ENCODE data around the gene TMEM186. TPM values are rescaled to one million over a fixed set of nuclear protein-coding genes. Genes with fewer than 3 reads are reported as not detected.

TMEM186 gene
- total and polyA plus RNA-seq, 9 of the 15 experiments (the other 6 are each of a cell fraction or from before 2014, with no cell fraction given): 10.1 to 33.4 (median 16.4) TPM

DNA sequence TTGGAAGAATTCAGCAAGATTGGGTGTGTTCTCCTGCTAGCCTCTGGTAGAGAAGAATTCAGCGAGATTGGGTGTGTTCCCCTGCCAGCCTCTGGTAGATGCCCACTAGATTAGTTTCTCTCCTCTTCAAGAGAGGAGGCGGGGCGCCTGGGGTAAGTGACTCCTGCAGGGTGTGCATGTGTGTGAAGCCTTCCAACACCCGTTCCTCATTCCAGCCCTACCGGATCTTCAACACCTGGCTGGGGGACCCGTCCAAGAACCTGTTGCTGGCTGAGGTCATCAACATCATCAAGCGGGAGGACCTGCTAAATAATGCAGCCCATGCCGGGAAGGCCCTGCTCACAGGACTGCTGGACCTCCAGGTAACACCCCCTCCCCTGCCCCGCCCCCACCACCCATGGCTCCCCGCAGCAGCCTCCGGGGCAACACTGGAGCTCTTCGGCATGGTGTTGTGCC lies 21.3 kb downstream of the TMEM186 start:
- no TSS peak for BruUV-seq (replicated peaks)
- ATAC-seq (0 out of 3 replicates have a peak, but pooled peaks have one; percentile 25), FAIRE-seq (no peak), DNase-seq (ENCODE audit: extremely low read depth in 1 of 4, low spot score in 3 of 4) (no peak)
- Histone ChIP-seq H4K20me1 (replicated peaks; ENCODE audit: control insufficient read depth, insufficient read depth, low read length) (peaks cover 7% of the 10 kb centered on the region; the same call in 1 of the 2 replicates), H2AFZ (ENCODE audit: low read depth, low read length) (no peak overlapping the region), H3K27me3 (ENCODE audit: control insufficient read depth in 2 of 2, insufficient read depth in 2 of 2, low read length in 2 of 2) (peaks cover 18 to 79% of the 10 kb centered on the region in 2 experiments; a peak in 4 of 5 replicates), H3K4me2 (ENCODE audit: insufficient read depth, low read length) (no peak overlapping the region), H3K4me1 (replicated peaks in 1 of 2; ENCODE audit: control insufficient read depth in 2 of 2, insufficient read depth in 2 of 2, low read length in 2 of 2) (no peaks in the 10 kb centered on the region; a peak in 1 of 5 replicates), H3K36me3 (ENCODE audit: control insufficient read depth, insufficient read depth, low read length) (no peaks in the 10 kb centered on the region), H3K9me1 (ENCODE audit: control insufficient read depth, insufficient read depth, low read length) (no peaks in the 10 kb centered on the region), H3K9me3 (replicated peaks; ENCODE audit: control insufficient read depth, insufficient read depth, low read depth, low read length) (no peaks in the 10 kb centered on the region), H3K79me2 (ENCODE audit: control insufficient read depth, insufficient read depth, low read length) (no peaks in the 10 kb centered on the region), H3K9ac (ENCODE audit: insufficient read depth in 1 of 2, low read depth in 2 of 2, low read length in 2 of 2) (no peak overlapping the region), H3K27ac (ENCODE audit: extremely low read depth, low read depth, low read length) (no peak overlapping the region), H3K4me3 (no peak overlapping the region)
- CTCF ChIA-PET (ENCODE audit: low intra/inter-chr PET ratio): no interaction called here
- WGBS (ENCODE audit: insufficient coverage, low coverage, missing lambda C conversion rate): 5% methylated on average over 10 of the region's 12 CpGs
- intact Hi-C loops (cut with micrococcal nuclease) (no loop called here), in situ Hi-C loops (cut with MboI) (no loop called here)
- POLR2A ChIA-PET: interaction anchor here (0.6 kb wide), 1 partner anchor 1353 kb away, joined by 3 read pairs; no protein-coding TSS in a partner anchor
- TF ChIP-seq, protein P1, sequence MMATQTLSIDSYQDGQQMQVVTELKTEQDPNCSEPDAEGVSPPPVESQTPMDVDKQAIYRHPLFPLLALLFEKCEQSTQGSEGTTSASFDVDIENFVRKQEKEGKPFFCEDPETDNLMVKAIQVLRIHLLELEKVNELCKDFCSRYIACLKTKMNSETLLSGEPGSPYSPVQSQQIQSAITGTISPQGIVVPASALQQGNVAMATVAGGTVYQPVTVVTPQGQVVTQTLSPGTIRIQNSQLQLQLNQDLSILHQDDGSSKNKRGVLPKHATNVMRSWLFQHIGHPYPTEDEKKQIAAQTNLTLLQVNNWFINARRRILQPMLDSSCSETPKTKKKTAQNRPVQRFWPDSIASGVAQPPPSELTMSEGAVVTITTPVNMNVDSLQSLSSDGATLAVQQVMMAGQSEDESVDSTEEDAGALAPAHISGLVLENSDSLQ (IDR thresholded peaks at IDR 0.05): no peak
- no peak for TF ChIP-seq ZC3H4 (CRISPR knock-in tag; IDR thresholded peaks at IDR 0.05; ENCODE audit: borderline replicate concordance)
- no peak for TF ChIP-seq ZNF586 (CRISPR knock-in tag; conservative IDR thresholded peaks at IDR 0.05)
- no peak for TF ChIP-seq STAT5B (CRISPR knock-in tag; IDR thresholded peaks at IDR 0.05)

DNA sequence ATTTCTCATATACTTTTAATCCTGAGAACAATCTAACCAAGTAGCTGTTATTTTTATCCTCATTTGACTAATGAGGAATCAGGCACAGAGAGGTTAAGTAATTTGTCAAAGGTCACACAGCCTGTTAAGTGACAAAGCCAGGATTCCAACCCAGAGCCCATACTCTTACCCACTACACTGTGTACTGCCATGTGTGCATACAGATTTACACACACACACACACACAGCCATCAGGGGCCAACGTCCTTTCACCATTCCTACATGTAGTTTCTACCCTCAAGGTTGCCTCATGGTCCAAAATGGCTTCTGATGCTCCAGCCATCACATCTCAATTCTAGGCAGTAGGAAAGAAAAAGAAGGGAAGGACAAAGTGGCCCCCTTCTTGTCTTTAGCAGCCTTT lies 22.1 kb downstream of the TMEM186 start:
- Histone ChIP-seq H3K4me3 (no peak overlapping the region), H3K4me2 (ENCODE audit: insufficient read depth, low read length) (no peak overlapping the region), H3K9ac (ENCODE audit: insufficient read depth in 1 of 2, low read depth in 2 of 2, low read length in 2 of 2) (no peak overlapping the region), H3K36me3 (ENCODE audit: control insufficient read depth, insufficient read depth, low read length) (no peaks in the 10 kb centered on the region), H3K27ac (ENCODE audit: extremely low read depth, low read depth, low read length) (no peak overlapping the region), H3K4me1 (replicated peaks in 1 of 2; ENCODE audit: control insufficient read depth in 2 of 2, insufficient read depth in 2 of 2, low read length in 2 of 2) (no peaks in the 10 kb centered on the region; a peak in 1 of 5 replicates), H3K9me1 (ENCODE audit: control insufficient read depth, insufficient read depth, low read length) (no peaks in the 10 kb centered on the region), H3K9me3 (replicated peaks; ENCODE audit: control insufficient read depth, insufficient read depth, low read depth, low read length) (no peaks in the 10 kb centered on the region), H4K20me1 (replicated peaks; ENCODE audit: control insufficient read depth, insufficient read depth, low read length) (peaks cover 7% of the 10 kb centered on the region; the same call in 1 of the 2 replicates), H3K79me2 (ENCODE audit: control insufficient read depth, insufficient read depth, low read length) (no peaks in the 10 kb centered on the region), H2AFZ (ENCODE audit: low read depth, low read length) (no peak overlapping the region), H3K27me3 (ENCODE audit: control insufficient read depth in 2 of 2, insufficient read depth in 2 of 2, low read length in 2 of 2) (peaks cover 16 to 72% of the 10 kb centered on the region in 2 experiments)
- no peak for ATAC-seq
- ChIA-PET POLR2A (interaction anchor here (0.6 to 1.1 kb wide), 2 partner anchors 76 to 140 kb away, joined by 3 read pairs; no protein-coding TSS in a partner anchor), CTCF (ENCODE audit: low intra/inter-chr PET ratio) (no interaction called here)
- no TSS peak for BruUV-seq (replicated peaks)
- DNase-seq (ENCODE audit: extremely low read depth in 1 of 4, low spot score in 3 of 4): no peak
- in situ Hi-C loops (cut with MboI) (no loop called here), intact Hi-C loops (cut with micrococcal nuclease) (no loop called here)
- WGBS (ENCODE audit: insufficient coverage, low coverage, missing lambda C conversion rate): 0% methylated on average over 1 of the region's 1 CpG
- no peak for FAIRE-seq
- TF ChIP-seq ZNF124 (CRISPR knock-in tag; IDR thresholded peaks at IDR 0.05) (no peak), ZNF589 (CRISPR knock-in tag; IDR thresholded peaks at IDR 0.05; ENCODE audit: low read depth) (no peak), HLTF (IDR thresholded peaks at IDR 0.05) (no peak), ZNF143 (CRISPR knock-in tag; IDR thresholded peaks at IDR 0.05) (0 out of 2 replicates have a peak, but pooled peaks have one; percentile 16), GABPA (tag; conservative IDR thresholded peaks at IDR 0.05; ENCODE audit: low read depth) (no peak), BCOR (IDR thresholded peaks at IDR 0.05) (peak; percentile 93), HDAC2 (IDR thresholded peaks at IDR 0.05) (peak; percentile 40; the same call in 1 of the 2 replicates), ZFP36 (IDR thresholded peaks at IDR 0.05; ENCODE audit: low read depth, low read length, partially characterized antibody) (peak; percentile 70), ZNF780A (CRISPR knock-in tag; IDR thresholded peaks at IDR 0.05) (no peak), SMARCA5 (IDR thresholded peaks at IDR 0.05) (peak; percentile 96)
- TF ChIP-seq, protein P2, sequence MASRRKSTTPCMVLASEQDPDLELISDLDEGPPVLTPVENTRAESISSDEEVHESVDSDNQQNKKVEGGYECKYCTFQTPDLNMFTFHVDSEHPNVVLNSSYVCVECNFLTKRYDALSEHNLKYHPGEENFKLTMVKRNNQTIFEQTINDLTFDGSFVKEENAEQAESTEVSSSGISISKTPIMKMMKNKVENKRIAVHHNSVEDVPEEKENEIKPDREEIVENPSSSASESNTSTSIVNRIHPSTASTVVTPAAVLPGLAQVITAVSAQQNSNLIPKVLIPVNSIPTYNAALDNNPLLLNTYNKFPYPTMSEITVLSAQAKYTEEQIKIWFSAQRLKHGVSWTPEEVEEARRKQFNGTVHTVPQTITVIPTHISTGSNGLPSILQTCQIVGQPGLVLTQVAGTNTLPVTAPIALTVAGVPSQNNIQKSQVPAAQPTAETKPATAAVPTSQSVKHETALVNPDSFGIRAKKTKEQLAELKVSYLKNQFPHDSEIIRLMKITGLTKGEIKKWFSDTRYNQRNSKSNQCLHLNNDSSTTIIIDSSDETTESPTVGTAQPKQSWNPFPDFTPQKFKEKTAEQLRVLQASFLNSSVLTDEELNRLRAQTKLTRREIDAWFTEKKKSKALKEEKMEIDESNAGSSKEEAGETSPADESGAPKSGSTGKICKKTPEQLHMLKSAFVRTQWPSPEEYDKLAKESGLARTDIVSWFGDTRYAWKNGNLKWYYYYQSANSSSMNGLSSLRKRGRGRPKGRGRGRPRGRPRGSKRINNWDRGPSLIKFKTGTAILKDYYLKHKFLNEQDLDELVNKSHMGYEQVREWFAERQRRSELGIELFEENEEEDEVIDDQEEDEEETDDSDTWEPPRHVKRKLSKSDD (conservative IDR thresholded peaks at IDR 0.05; ENCODE audit: low read length): no peak

All from K562 (cell line).